HG03520 (cell line): ENCODE results near the gene SLMAP.
"Not testable (repeated sequence)": the region's sequence is repeated elsewhere in the genome, so short reads cannot be mapped to it uniquely, and the experiment has no call there.

Experiments used
- ATAC-seq: cut with Tn5 transposase; IDR thresholded peaks from one replicate; pipeline ENCODE4 v1.9.1; 2021; ENCODE audit warnings: mild to moderate bottlenecking, moderate library complexity; ENCODE audit not compliant: unreplicated experiment

The SLMAP gene

DNA sequence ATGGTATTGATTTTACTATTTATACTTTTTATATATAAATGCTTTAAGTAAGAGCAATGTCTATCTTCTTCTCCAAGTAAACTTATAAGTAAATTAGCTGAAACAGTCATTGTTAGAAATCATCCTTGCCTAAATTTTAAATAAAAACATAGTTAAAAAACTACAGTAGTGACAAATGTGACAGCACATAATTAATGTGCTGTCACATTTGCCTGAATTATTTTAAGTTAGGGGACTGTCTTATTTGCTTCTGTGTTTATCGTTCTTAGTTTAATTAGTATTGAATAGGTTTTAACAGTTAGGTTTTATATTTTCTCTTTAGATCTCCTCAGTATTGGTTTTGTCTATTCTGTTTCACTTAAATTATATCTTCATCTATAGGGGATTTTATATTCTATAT lies 36.1 kb downstream of the SLMAP start:
- ATAC-seq: no peak

DNA sequence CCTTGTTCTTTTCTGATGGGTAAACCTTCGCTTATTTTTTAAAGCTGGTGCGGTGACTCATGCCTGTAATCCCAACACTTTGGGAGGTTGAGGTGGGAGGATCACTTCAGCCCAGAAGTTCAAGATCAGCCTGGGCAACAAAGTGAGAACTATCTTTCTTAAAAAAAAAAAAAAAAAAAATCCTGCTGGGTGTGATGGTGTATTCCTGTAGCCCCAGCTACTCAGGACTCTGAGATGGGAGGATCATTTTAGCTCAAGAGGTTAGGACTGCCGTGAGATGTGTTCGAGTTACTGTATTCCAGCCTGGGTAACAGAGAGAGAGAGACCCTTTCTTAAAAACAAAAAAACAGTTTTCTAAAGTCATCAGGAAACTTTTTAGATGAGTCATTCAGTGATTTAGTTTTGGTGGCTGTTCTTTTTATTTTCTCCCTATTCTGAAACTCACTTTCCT lies 37.7 kb downstream of the SLMAP start:
- no peak for ATAC-seq

DNA sequence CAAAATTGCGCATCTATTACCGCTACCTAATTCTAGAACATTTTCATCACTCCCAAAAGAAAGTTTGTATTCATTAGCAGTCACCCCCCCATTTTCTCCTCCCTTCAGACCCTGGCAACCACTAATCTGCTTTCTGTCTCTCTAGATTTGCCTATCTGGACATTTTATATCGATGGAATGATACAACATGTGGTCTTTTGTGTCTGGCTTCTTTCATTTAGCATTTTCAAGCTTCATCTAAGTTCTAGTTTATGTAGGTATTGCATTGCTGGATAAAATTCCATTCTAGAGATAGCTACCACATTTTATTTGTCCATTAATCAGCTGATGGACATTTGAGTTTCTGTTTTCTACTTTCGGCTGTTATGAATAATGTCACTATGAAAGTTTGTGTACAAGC lies 38.4 kb downstream of the SLMAP start:
- no peak for ATAC-seq

DNA sequence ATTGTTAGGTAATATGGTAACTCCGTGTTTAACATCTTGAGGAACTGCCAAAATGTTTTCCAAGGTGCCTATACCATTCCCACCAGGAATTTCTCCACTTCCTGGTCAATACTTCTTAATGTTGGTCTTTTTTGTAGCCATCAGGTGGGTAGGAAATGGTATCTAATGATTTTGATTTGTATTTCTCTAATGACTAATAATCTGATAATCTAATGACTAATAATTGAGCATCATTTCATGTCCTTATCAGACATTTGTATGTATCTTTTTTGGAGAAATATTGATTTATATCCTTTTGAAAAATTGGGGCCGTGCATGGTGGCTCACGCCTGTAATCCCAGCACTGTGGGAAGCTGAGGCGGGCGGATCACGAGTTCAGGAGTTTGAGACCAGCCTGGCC lies 38.8 kb downstream of the SLMAP start:
- no peak for ATAC-seq

DNA sequence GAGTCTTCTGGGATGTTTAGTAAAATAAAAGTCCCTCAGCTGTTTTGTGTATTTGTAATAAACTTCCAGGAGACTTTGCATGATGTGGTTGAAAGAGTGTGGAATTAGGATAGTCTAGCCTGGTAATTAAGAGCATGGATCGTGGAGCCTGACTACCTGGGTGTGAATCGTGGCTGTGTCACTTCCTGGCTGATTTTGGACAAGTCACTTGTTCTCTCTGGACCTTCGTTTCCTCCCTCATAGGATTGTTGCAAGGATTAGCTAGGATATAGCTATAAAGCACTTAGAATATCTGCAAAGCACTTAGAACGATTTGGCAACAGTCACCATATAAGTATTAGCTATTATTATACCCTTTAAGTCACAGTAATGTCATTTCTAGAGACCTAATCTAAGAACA lies 40.2 kb downstream of the SLMAP start:
- ATAC-seq: no peak

DNA sequence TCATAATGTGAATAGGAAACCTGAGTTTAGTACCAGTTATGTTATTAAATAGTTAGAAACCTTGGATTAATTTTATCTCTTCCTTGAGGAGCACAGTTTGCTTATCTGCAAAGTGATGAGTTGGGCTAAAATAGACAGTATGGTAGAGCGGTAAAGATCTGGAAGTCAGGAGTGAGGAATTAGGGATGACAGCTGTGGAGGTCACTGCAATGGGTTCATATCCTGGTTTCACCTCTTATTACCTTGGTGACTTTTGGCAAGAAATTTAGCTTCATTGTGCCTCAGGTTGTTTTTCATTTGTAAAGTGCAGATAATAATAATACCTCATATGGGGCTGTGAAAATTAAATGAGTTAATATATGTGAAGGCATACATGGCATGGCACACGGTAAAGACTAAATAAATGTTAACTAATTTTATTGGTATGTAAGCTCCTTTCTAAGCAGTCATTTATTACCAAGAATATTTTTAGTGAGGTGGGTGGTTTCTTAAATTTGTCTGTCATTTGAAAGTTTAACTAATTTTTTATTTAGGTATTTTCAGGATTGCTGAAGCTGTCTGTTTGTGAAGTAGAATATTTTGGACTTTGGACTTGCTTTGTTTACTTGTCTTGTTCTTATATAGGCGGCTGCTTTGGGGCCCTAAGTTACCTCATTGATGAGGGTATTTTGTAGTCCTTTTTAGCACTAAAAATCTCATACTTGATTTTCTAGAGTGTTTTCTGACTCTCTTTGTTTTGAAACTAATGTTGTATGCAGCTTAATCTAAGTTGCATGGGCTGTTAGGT lies 41.8 kb downstream of the SLMAP start:
- ATAC-seq: no peak

DNA sequence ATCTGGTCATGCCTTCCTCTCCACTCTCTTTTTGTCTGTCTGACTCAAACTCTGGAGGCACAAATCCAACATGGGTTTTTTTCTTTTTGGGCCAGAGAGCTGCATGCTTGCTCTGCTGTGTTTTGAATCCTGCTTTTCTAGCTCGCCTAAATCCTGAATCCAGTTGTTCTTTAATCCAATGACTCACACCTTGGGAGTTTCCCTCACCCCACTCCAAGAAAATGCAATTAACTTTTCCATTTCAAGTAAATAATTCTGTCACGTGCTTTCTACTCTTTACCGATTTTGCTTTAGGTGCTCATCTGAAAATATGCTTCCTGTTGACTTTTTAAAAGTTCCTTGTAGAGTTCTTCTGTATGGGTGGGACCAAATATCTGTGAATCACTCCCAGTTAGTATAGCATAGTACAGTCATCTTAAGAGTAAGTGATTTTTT lies 47.6 kb downstream of the SLMAP start:
- ATAC-seq: no peak

DNA sequence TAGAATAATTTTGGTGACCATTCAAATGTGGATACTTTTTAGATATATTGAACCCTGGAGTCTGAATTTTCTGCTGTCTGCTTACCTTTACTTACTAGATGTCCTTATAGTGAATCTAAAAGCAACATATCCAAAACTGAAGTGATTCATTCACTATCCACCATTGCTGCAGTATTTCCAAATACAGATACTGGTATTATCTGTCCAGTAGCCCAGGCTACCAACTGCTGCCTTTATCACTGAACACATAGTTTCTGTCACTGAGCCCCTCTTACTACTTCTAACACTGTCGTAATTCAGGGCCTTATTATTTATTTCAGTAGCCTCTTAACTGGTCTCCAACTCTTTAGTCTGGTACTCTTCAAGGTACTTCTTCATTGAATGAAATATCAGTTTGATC lies 49.2 kb downstream of the SLMAP start:
- ATAC-seq: no peak

DNA sequence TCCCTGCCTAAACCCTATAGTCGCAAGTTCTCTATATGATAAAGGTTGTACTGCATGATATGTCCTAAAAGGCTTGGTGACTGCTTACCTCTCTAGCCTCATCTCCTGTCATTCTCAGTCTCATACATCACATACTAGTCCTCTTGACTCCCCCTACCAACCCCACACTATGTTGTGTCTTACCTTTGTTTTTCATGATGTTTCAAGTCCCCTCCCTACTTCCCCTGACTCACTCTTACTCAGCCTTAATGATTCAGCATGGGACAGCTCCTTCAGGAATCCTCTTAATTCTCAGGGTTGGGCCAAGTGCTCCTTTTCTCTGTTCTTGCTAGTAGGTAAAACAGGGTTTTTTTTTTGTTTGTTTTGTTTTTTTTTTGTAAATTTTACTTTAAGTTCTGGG lies 49.6 kb downstream of the SLMAP start:
- ATAC-seq: no peak

DNA sequence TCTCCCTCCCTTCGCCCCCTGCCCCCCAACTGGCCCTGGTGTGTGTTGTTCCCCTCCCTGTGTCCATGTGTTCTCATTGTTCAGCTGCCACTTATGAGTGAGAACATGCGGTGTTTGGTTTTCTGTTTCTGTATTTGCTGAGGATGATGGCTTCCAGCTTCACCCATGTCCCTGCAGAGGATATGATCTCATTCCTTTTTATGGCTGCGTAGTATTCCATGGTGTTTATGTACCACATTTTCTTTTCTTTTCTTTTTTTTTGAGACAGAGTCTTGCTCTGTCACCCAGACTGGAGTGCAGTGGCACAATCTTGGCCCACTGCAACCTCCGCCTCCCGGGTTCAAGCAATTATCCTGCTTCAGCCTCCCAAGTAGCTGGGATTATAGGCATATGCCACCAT lies 50.1 kb downstream of the SLMAP start:
- ATAC-seq: not testable (repeated sequence)

DNA sequence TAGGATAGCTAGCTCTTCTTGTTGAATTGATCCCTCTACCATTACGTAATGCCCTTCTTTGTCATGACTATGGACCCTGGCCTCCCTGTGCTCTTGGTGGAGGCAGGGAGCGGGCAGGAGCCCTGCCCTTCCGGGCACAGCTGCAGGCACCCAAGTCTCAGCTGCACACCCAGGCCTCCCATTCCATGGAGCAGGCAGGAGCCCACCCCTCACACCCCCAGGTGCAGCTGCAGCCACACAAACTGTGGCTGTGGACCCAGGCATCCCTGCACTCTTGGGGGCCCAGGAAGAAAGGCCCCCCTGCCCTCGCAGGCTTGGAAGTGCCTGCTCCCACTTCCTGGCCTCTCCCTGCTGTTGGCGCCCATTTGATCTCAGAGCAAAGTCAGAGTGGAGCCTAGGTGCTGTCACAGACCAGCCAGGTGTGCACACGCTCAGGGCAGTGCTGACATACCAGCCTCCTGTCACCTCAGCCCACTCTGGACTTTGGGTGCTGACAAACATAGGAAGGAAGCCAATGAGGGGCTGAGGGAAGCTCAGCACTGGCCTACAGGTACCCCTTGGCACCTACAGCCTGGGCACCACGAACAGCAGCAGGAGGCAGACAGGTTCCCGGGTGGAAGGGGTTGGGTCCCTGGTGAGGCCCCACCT lies 53.0 kb downstream of the SLMAP start:
- no peak for ATAC-seq

DNA sequence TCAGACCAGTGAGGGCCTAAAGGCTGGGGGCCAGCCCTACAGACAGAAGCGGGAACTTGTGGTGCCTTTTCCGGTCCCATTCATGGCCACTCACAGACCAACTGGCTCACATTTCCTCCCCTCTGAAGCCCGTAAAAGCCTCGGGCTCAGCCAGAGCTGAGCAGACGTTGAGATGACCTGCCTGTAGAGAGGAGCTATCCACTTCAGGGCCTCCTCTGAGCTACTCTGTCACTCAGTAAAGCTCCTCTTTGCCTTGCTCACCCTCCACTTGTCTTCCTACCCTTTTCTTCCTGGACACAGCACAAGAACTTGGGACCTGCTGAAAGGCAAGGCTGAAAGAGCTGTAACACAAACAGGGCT lies 53.5 kb downstream of the SLMAP start:
- no peak for ATAC-seq

DNA sequence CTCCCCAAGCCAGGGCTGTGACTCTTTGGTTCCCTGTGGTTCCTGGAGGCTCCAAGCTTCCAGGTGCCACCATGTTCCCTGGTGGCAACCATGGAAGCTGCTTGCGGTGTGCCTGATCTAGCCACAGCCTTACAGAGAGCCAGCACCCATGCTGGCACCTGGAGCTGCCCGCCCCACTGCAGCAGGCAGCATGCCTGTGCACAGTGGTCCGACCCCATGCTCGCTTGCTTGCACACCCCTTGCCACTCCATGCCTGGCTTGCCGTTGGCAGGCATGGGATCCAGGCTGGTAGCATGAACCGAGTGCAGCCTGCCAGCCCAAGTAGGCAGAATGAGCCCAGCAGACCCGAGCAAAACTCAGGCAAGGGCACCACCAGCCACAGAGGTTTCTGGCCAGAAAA lies 53.9 kb downstream of the SLMAP start:
- ATAC-seq: no peak

DNA sequence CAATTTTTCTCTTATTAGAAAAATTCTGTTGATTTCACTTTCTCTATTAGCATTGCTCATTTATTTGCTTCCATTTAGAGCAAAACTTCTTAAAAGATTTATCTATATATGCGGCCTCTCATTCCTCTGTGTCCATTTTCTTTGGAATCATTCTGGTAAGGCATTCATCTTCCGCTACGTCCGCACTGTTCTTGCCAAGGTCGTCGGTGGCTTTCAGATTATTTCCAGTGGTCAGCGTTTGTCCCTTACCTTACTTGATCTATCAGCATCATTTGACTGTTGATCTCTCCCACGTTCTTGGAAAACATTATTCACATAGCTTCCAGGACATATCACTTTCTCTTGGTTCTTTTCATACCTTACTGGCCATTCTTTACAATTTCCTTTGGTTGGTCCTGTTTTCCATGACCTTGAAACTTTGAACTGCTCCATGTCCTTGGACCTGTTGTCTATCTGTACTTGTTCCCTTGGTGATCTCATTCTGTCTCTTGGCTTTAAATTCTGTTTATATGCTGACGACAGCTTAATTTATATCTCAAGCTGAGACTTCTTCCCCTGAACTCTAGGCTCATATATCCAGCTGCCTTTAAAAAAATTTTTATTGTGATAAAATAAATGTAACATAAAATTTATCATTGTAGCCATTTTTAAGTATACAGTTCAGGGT lies 54.5 kb downstream of the SLMAP start:
- ATAC-seq: no peak

DNA sequence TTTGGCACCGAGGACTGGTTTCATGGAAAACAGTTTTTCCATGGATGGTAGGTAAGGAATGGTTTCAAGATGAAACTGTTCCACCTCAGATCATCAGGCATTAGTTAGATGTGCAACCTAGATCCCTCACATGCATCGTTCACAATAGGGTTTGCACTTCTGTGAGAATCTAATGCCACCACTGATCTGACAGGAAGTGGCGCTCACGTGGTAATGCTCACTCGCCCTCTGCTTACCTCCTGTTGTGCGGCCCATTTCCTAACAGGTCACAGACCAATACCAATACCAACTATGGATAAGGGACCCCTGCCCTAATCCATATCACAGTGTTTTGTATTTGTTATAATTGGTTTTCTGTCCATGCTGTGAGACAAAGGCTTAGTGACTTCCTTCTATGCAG lies 58.9 kb downstream of the SLMAP start:
- ATAC-seq: no peak

DNA sequence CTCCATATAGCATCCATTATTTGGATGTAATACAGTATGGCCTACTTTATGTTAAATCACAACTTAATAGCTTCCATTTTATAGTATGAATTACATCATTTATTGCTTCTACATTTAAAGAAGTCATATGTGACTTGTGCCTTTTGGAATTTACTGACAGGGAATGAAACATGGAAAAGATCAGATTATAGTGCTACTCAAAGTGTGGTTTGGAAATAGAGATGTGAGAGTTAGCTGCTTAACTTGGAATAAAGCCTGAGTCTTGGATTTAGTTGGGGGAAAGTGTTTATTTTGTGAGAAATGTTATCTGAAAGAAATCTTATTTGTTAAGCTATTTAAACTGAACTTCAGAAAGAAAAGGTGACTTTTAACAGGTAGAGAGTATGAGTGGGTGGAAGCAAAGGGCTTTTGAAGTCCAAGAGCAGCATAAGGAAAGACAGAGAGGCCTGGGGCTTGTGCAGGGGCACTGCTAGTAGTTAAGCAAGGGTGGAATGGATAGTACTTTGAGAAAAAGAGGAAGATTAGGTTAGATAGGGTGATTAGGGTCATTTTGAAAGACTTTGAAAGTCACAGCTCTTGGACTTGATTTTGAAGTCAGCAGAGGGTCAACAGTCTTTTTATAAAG lies 60.5 kb downstream of the SLMAP start:
- no peak for ATAC-seq

DNA sequence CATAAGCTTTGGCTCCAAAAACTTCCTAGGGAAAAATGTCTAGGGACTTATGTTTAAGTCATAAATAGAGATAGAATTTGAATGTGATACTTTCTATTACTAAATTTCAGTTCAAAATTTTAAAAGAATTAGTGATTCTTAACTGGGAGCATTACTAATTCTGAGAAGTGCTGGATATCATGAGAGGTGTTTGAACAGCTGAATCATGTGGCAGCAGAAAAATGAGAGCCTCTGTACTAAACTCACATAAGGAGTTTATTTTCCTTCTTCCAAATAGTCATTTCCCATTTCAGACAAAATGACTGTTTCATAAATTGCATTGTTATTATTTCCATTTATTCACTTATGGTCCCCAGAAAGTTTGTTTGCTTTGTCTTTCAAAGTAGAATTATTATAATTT lies 62.7 kb downstream of the SLMAP start:
- ATAC-seq: no peak

DNA sequence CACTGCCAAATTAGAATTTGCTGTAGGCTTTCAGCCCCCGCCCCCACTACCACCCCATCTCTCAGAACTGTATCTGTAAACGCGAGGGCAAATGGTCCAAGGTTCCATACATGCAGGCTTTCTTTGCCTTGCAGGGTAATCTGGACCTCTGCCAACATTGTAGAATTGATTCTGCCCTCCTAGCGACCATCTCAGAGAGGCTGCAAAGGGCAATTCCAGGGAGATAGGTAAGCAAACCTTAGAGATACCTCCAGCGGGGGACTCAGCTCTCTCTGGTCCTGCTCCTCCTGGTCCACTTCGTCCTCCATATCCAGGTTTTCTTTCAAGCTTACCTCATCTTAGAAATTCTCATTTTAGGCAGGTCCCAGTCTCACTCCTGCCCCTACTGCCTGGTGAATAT lies 64.4 kb downstream of the SLMAP start:
- no peak for ATAC-seq

DNA sequence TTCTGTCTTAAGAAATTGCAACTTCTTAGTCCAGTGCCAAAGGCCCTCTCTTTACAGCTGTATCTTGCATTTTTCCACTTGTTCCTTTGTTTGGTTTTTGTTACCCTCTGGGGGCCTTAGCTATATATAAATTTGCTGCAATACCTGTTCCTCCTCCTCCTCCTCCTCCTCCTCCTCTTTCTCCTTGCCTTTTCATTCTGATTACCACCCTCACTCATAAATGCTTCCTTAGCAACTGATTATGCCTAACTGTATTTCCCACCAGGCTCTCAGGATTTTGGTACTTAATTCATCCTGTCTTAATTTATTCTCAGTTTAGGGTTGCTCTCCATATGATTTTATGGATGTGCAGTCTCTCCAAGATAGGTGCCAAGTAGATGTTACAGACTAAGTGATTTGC lies 65.7 kb downstream of the SLMAP start:
- ATAC-seq: no peak

DNA sequence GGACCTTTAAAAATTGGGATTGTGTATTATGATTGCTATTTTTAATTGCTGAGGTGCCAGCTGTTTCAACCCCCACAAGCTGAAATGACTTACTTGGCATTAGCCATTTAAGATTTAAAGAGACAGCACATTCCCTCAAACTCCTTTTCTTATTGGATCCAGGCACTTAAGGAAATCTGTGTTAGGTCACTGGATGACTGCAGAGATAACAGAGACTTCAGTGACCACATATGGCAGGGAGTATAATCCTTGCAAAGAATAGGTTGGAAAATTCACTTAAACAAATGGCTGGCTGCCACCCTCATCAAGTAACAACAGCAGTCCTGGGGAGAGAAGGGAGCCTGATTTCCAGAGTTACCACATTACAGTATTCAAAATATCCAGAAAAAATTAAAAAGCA lies 66.6 kb downstream of the SLMAP start:
- ATAC-seq: no peak

DNA sequence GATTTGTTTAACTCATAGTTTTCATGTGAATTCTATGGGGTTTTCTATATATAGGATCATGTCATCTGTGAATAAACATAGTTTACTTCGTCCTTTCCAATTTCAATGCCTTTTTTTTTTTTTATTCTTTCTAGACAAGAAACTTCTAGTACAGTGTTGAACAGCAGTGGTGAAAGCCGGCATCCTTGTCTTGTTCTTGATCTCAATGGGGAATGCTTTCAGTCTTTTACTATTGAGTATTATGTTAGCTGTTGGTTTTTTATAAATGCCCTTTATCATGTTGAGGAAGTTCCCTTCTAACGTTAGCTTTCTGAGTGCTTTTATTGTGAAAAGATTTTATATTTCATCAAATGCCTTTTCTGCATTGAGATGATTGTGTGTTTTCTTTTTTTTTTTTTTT lies 69.0 kb downstream of the SLMAP start:
- no peak for ATAC-seq
